IPS-18a (cell line): Measurements from ENCODE around the gene ARHGAP21.

ENCODE experiments used
- H3K27ac ChIP-seq: one replicate; pipeline ENCODE4 v1.5.1; 2013; ENCODE audit warnings: low read length
- H3K27me3 ChIP-seq: one replicate; pipeline ENCODE4 v1.6.1; 2013; ENCODE audit warnings: mild to moderate bottlenecking, low read length; ENCODE audit not compliant: control insufficient read depth, insufficient read depth
- H3K36me3 ChIP-seq: one replicate; pipeline ENCODE4 v1.6.1; 2013; ENCODE audit warnings: low read depth, low read length; ENCODE audit not compliant: control insufficient read depth
- H3K4me1 ChIP-seq: one replicate; pipeline ENCODE4 v1.6.1; 2013; ENCODE audit warnings: low read depth, low read length; ENCODE audit not compliant: control insufficient read depth
- H3K4me3 ChIP-seq: one replicate; pipeline ENCODE4 v1.5.1; 2013; ENCODE audit warnings: low read length
- H3K9ac ChIP-seq: one replicate; pipeline ENCODE4 v1.6.1; 2013; ENCODE audit warnings: mild to moderate bottlenecking, low read length, moderate library complexity
- H3K9me3 ChIP-seq: one replicate; pipeline ENCODE4 v1.6.1; 2013; ENCODE audit warnings: low read depth, low read length; ENCODE audit not compliant: control insufficient read depth

Gene ARHGAP21

DNA sequence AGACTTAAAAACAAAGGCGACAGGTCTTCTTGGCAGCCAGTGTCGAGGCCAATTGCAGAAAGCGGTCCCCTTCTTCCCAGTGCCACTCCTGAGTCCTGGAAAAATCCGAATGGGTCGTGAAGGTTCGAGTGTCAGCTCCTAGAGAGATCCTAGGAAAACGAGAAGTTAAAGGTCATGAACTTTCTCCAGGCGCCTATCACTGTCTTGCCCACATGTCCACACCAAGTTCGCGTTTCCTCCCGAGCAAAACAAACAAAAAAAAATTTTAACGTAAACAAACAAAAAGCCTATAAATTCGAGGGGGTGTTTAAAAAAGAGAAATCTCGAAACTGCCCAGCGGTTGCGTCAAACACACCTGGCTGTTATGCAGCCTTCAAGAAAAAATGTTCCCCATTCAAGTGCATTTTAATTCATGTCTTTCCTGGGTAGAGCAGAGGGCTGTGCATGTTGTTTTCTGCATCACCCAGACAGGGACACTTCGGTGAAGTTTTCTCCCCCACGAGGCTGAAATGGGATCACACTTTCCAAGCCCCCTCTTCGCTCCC is 1.5 kb downstream of the ARHGAP21 start:
- H3K27ac ChIP-seq = no peak overlapping the region

DNA sequence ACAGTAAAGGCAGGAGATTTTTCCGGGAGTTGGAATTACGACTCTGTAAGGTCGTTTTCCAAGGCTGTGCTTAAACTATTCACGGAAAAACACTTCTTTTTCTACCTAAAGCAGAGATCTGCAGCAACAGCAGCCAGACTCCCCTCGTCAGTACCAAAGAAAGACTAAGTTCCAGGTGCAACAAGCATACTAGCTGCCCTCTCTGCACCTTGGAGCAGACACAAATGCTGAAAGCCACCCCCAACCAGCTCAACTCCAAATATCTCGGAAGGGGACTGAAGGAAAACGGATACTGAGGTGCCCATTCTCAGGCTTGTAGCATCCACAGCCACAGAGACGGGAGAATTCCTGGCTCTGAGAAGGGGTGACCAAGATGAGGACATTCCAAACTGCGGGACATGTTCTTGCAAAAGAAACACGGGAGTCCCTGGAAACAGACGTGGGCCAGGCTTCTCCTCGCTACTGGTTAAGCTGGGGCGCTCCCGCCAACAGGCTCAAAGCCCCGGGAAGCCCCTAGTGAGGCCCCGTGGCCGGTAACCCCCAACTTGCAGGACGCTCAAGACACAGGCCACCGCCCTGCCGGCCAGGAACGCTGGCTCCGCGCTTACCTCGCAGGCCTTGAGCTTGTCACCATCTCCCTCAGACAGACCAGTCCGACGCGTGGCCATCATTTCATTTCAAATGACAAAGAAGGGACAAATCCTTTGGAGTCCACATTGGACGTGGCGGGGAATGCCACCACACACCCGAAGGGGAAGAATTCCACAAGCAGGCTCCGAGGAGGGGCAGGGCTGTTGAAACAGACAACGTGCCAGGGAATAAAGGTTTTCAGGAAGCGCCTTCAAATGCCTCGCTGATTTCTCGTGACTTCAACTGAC is 2.2 kb downstream of the ARHGAP21 start:
- H3K9ac ChIP-seq = peak overlapping the region; percentile 86
- H3K27ac ChIP-seq = no peak overlapping the region
- peaks cover 49% of the 10 kb centered on the region for H3K27me3 ChIP-seq
- peak overlapping the region; percentile 88 for H3K4me3 ChIP-seq
- no peaks in the 10 kb centered on the region for H3K9me3 ChIP-seq
- no peaks in the 10 kb centered on the region for H3K36me3 ChIP-seq
- H3K4me1 ChIP-seq = peaks cover 54% of the 10 kb centered on the region

More for the DNA sequence above, 1.5 kb downstream of the ARHGAP21 start:
- Histone ChIP-seq H3K9ac (peak overlapping the region; percentile 86), H3K4me3 (peak overlapping the region; percentile 88), H3K4me1 (peaks cover 47% of the 10 kb centered on the region), H3K9me3 (no peaks in the 10 kb centered on the region), H3K27me3 (peaks cover 49% of the 10 kb centered on the region), H3K36me3 (no peaks in the 10 kb centered on the region)

DNA sequence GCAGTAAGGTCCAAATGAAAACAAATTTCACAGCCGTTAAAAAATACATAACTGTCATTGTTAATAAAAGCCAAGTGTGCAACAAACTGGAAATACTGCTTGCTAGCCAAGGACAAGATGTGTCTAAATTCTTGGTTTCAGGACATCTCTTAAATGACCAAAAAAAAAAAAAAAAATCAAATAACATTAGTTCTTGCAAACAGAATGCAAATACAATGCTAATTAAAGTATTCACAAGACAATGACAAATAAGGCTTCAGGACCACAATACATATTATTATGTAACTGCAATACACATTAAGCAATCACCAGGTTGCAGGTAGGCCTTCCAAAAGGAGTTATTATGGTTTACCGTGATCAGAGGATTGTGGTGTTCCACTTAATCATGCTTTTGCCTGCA is 3.6 kb downstream of the ARHGAP21 start:
- peak overlapping the region; percentile 88 for H3K4me3 ChIP-seq

GRCh38 chr10:24718031-24718855 is 5.4 kb downstream of the ARHGAP21 start:
- Histone ChIP-seq H3K9me3 (no peaks in the 10 kb centered on the region), H3K27me3 (peaks cover 42% of the 10 kb centered on the region), H3K4me3 (peak overlapping the region; percentile 41), H3K4me1 (peaks cover 54% of the 10 kb centered on the region), H3K9ac (no peak overlapping the region), H3K27ac (no peak overlapping the region), H3K36me3 (no peaks in the 10 kb centered on the region)

More for the DNA sequence above, 3.6 kb downstream of the ARHGAP21 start:
- Histone ChIP-seq H3K9me3 (no peaks in the 10 kb centered on the region), H3K9ac (peak overlapping the region; percentile 86), H3K4me1 (peaks cover 54% of the 10 kb centered on the region), H3K36me3 (no peaks in the 10 kb centered on the region), H3K27ac (no peak overlapping the region), H3K27me3 (peaks cover 42% of the 10 kb centered on the region)

GRCh38 chr10:24716295-24716694 is 7.4 kb downstream of the ARHGAP21 start:
- H3K4me3 ChIP-seq = no peak overlapping the region
- H3K27me3 ChIP-seq = peaks cover 31% of the 10 kb centered on the region
- no peak overlapping the region for H3K27ac ChIP-seq
- no peak overlapping the region for H3K9ac ChIP-seq
- peaks cover 52% of the 10 kb centered on the region for H3K4me1 ChIP-seq
- H3K36me3 ChIP-seq = no peaks in the 10 kb centered on the region
- H3K9me3 ChIP-seq = no peaks in the 10 kb centered on the region

- H3K4me3 ChIP-seq = no peak overlapping the region
- H3K36me3 ChIP-seq = no peaks in the 10 kb centered on the region
- no peak overlapping the region for H3K27ac ChIP-seq
- H3K27me3 ChIP-seq = peaks cover 21% of the 10 kb centered on the region
- no peak overlapping the region for H3K9ac ChIP-seq
- no peaks in the 10 kb centered on the region for H3K9me3 ChIP-seq
- H3K4me1 ChIP-seq = peaks cover 42% of the 10 kb centered on the region
Measured at GRCh38 chr10:24715246-24715769, 8.4 kb downstream of the ARHGAP21 start.

DNA sequence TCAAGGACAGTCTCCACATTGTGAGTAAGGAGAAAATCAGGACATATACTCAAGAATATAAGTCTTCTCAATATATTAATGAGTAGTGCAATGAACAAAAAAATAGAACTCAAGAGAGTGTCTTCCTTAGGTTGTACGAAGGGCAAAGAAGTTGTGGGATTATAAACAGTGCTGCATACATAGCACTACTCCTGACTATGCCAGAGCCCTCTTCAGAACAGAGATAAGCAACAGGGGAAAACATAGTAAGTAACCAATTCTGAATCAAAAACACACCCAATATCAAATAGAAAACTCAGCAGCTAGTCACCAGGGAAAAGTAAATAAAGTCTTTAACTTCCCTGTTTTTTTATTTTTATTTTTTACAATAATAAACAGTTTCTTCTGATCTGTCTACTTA is 10.6 kb downstream of the ARHGAP21 start:
- Histone ChIP-seq H3K27me3 (peaks cover 4% of the 10 kb centered on the region), H3K9ac (no peak overlapping the region), H3K27ac (no peak overlapping the region)

GRCh38 chr10:24711465-24711864 is 12.2 kb downstream of the ARHGAP21 start:
- no peak overlapping the region for H3K9ac ChIP-seq

More for the DNA sequence above, 10.6 kb downstream of the ARHGAP21 start:
- Histone ChIP-seq H3K9me3 (no peaks in the 10 kb centered on the region), H3K4me3 (no peak overlapping the region), H3K4me1 (peaks cover 20% of the 10 kb centered on the region), H3K36me3 (no peaks in the 10 kb centered on the region)

DNA sequence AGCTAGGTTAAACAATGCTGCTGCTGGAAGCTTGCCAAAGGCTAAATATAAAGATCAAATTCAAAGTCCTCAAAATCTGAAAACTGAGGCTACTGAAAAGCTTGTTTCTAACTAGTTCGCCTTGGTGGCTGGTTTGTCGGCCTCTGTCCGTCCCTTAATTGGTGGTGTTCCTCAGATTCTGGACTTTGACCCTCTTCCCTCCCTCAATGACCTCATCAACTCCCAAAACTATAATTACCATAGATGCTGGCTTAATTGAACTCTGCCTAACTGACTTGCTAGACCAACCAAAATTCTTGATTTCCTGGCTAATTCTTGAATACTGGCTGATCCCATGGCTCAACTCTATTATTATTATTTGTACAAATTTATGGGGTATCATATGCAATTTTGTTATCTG is 15.6 kb downstream of the ARHGAP21 start:
- Histone ChIP-seq H3K27ac (no peak overlapping the region), H3K27me3 (no peaks in the 10 kb centered on the region), H3K4me1 (peaks cover 3% of the 10 kb centered on the region), H3K9me3 (no peaks in the 10 kb centered on the region), H3K9ac (no peak overlapping the region), H3K4me3 (no peak overlapping the region), H3K36me3 (no peaks in the 10 kb centered on the region)

More at GRCh38 chr10:24711465-24711864, 12.2 kb downstream of the ARHGAP21 start:
- Histone ChIP-seq H3K4me1 (peaks cover 4% of the 10 kb centered on the region), H3K9me3 (no peaks in the 10 kb centered on the region), H3K27ac (no peak overlapping the region), H3K4me3 (no peak overlapping the region), H3K27me3 (no peaks in the 10 kb centered on the region), H3K36me3 (no peaks in the 10 kb centered on the region)

DNA sequence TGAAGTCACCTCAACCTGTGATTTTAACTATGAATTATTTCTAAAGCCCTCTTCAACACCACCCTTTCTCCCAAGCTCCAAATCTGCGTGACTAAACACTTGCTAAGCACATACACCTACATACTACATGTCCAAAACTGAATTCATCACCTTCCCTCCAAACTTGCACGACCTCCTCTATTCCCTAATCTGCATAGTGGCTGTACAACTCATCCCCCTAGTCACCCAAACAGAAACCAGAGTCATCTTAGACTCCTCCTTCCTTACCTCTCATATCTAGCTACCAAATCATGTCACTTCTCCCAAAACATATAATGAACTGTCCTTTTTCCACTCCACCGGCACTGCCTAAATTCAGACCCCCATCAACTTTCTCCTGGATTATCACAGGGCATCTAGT is 16.2 kb downstream of the ARHGAP21 start:
- Histone ChIP-seq H3K9me3 (no peaks in the 10 kb centered on the region), H3K4me1 (peaks cover 3% of the 10 kb centered on the region), H3K36me3 (no peaks in the 10 kb centered on the region), H3K27me3 (no peaks in the 10 kb centered on the region), H3K4me3 (no peak overlapping the region), H3K27ac (no peak overlapping the region), H3K9ac (no peak overlapping the region)

GRCh38 chr10:24706479-24707118 is 17.1 kb downstream of the ARHGAP21 start:
- H3K9me3 ChIP-seq = no peaks in the 10 kb centered on the region
- H3K4me1 ChIP-seq = peaks cover 3% of the 10 kb centered on the region
- no peak overlapping the region for H3K4me3 ChIP-seq
- H3K27me3 ChIP-seq = no peaks in the 10 kb centered on the region
- H3K36me3 ChIP-seq = no peaks in the 10 kb centered on the region
- no peak overlapping the region for H3K9ac ChIP-seq
- H3K27ac ChIP-seq = no peak overlapping the region
